Measurements from ENCODE around the gene SPINT3.
"Not testable (repeated sequence)": the region's sequence is repeated elsewhere in the genome, so short reads cannot be mapped to it uniquely, and the experiment has no call there.

Gene SPINT3

GRCh38 chr20:45501600-45501999, 13.8 kb downstream of the SPINT3 start:
- no peak for DNase-seq

GRCh38 chr20:45500022-45500421, 15.4 kb downstream of the SPINT3 start:
- DNase-seq, result no peak

DNA sequence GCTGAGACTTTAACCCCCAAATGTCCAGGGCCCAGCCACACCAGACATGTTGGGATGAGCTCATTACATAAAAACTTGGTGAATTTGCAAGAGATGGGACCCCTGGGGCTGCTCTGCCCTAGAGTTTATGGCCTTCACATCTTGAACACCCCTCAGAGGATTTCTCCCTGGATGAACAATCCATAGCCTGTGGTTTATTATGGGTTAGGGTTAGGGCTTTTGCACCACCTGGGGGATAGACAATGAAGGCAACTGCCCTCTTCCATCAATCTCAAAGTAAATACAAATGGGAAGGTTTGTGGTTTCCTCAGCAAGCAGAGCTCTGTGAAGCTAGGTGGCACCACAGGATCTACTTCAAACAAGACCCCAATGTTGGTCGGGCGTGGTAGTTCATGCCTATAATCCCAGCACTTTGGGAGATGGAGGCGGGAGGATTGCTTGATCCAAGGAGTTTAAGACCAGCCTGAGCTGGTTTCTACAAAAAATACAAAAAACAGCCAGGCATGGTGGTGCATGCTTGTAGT, 17.4 kb downstream of the SPINT3 start:
- no peak for DNase-seq

DNA sequence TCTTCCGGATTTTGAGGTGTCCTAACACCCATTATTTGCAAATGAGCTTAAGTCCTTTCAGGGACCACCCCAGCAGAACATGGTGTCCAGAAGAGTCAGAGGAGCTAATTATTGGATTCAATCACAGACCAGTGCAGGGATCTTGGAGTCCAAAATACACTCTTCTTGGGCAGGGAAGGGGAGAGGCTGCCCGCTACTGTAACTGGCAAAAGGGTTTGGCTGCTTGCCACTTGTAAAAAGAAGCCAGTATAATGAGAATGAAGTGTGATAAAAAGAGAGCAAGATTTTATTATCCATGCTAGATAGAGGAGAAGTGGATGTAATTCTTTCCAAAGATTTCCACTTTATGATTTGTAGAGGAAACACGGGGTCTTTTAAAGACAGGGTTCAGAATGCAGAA, 19.3 kb downstream of the SPINT3 start:
- no peak for DNase-seq

DNA sequence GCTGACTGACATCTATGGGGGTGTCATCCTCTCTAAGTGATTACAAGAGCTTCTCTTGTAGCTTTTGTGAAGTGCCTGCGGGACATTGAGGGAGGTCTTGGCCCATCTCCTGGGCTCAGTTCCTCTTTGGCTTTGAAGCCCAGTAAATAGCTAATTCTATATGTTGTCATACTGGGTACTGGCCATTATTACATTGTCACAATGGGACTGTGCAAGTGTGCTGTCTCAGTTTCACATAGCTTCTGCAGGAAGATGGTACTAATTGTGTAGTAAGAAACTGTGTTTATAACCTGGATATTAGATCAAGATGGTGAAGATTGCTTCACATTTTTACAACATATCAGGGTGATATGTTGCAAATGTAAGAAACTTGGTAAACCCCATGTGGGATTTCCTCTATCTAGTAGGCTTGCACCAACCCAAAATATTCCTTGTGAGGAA, 19.9 kb downstream of the SPINT3 start:
- no peak for DNase-seq

GRCh38 chr20:45489083-45489531, 26.3 kb downstream of the SPINT3 start:
- DNase-seq, result no peak

GRCh38 chr20:45487231-45487635, 28.2 kb downstream of the SPINT3 start:
- no peak for DNase-seq

DNA sequence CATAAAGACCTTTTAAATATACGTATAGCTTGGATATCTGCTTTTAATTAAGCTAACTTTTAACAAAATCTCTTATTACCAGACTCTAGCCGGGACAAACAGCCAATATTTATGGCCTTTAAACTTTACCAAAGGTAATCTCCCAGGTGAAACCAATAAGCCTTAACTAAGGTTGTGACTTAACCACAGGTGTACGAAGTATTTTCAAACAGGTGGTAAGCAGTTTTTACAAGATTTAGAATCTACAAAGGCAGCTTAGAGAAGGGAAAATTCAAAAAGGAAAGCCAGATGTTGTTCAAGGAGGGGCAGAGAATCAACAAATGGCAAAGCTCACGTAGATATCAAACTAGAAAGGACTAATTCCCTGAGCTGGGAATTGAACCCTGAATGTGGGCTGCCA, 30.0 kb downstream of the SPINT3 start:
- DNase-seq, result no peak

DNA sequence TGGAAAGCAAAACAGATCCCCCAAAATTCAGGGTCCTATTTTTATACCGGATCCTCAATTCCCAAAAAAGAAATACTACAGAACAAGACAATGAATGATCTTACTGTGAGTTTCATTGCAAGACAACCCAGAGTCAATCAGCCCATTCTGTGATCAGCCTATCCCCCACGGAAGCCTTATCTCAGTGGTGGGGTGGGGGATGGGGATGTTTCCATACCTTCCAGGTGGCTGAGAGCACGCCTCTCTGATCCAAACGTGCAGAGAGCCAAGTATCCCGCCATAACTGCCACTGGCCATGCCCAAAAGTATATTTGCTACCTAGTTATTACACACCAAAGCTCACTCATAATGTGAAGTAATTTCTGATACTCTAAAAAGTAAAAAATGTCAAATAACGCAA, 30.7 kb downstream of the SPINT3 start:
- no peak for DNase-seq

GRCh38 chr20:45479822-45480221, 35.6 kb downstream of the SPINT3 start:
- DNase-seq, result no peak

DNA sequence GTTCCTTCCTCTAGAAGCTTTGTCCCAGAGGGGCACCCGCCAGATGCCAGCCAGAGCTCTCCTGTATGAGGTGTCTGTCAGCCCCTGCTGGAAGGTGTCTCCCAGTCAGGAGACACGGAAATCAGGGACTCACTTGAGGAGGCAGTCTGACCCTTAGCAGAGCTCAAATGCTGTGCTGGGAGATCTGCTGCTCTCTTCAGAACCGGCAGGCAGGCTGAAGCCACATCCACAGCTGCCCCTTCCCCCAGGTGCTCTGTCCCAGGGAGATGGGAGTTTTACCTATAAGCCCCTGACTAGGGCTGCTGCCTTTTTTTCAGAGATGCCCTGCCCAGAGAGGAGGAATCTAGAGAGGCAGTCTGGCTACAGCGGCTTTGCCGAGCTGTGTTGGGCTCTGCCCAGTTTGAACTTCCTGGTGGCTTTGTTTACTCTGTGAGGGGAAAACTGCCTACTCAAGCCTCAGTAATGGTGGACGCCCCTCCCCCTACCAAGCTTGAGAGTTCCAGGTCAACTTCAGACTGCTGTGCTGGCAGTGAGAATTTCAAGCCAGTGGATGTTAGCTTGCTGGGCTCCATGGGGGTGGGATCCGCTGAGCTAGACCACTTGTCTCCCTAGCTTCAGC, 37.8 kb downstream of the SPINT3 start:
- DNase-seq, result not testable (repeated sequence)

DNA sequence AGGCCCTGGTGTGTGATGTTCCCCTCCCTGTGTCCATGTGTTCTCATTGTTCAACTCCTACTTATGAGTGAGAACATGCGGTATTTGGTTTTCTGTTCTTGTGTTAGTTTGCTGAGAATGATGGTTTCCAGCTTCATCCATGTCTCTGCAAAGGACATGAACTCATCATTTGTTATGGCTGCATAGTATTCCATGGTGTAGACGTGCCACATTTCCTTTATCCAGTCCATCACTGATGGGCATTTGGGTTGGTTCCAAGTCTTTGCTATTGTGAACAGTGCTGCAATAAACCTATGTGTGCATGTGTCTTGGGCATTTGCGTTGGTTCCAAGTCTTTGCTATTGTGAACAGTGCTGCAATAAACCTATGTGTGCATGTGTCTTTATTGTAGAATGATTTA, 43.1 kb downstream of the SPINT3 start:
- not testable (repeated sequence) for DNase-seq

DNA sequence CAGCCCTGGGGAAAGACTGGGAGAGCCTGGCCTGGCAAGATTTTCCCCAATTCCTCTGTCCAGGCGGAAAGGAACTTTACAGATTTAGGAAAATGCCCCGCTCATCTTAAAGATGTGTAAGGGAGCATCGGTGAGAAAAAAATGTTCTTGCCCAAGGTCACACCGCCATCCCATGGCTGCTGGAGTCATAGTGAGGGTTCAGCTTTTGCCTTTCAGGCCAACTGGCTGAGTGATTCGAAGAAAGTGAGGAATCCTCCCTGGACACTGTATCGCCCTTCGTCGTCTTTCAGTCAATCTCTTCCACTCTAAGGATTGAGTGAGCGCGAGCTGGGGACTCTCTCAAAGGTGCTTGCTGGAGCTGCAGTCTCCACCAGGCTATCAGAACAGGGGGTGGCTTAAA, 44.5 kb downstream of the SPINT3 start:
- no peak for DNase-seq

GRCh38 chr20:45470262-45470931, 45.0 kb downstream of the SPINT3 start:
- no peak for DNase-seq

- no peak for DNase-seq
These were observed 45.8 kb downstream of the SPINT3 start, which contains the start of gene WFDC2 for GRCh38 chr20:45469336-45470261. WFDC2 (plus strand) TSS chr20:45469753; CDS start chr20:45469782, 29 bp downstream.

DNA sequence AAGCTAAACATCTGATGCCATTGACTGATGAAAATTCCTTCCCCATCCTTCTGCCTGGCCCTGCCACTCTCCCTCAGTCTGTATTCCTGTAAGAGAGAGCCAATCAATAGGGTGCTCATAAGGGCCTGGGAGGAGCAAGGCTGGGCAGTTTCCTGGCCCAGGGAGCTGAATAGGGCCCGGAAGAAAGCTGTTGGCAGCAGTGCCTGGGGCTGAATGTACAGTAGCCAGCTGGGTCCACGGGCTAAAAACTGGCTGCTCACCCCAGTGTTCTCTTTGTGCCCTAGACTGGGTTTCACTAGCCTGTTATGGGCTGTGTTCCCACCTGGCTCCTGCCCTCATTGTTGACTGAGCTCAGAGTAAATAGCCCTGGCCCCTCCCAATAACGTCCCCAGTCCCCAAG, 47.6 kb downstream of the SPINT3 start:
- DNase-seq, result no peak

DNA sequence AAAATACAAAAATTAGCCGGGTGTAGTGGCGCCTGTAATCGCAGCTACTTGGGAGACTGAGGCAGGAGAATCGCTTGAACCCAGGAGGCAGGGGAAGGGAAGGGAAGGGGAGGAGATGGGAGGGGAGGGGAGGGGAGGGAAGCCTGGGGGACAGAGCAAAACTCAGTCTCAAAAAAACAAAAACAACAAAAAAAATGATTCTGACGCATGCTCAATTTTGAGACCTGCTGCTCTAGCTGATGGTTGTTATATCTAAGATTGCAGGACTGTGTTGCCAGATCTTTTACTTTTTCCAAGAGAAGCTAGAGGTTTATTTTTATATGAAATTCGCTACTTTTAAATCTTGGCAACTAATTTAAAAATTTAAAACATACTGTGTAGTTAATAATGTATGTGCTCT, 48.2 kb downstream of the SPINT3 start:
- DNase-seq, result no peak

- DNase-seq, result no peak
These were observed 49.7 kb downstream of the SPINT3 start for GRCh38 chr20:45465491-45466266.

DNA sequence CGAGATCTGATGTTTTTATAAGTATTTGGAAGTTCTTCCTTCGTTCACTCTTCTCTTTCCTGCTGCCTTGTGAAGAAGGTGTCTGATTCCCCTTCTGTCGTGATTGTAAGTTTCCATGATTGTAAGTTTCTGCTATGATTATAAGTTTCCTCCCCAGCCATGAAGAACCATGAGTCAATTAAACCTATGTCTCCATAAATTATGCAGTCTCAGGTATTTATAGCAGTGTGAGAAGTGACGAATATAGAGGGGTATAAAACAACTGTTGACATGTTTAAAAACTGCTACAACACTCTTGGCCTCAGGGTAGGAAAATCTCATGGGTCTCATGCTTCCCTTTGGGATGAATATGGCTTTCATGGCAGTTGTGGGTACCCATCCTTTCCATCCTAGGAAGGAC, 51.7 kb downstream of the SPINT3 start:
- no peak for DNase-seq

DNA sequence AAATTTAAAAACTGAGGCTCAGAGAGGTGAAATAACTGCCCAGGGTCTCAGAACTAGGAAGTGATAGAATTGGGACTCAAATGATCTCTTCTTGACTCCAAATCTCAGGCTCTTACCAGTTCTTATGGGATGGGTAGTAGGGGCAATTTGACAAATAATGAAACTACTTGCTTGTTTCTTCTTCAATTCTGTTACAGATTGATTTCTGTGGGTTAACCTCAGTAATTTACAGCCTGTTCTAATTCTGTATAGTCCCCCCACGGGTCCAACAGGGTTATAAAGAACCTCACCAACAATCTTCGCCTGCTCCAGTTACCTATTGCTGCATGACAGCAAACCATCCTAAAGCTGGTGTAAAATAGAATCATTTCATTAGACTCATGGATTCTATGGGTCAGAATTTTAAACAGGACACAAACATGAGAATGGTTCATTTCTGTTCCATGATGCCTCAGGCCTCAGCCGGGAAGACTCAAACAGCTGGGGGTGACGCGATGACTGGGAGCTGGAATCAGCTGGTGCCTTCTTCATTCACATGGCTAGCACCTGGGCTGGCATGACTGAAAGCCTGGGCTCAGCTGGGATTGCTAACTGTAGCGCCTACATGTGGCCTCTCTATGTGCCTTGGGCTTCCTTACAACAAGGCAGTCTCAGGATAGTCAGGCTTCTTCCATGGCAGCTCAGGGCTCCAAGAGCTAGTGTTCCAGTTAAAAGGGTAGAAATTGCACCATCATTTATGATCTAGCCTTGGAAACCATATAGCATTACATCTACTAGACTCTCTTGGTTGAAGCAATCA, 52.5 kb downstream of the SPINT3 start:
- DNase-seq, result no peak
